Measurements from ENCODE around the gene CGB7.

CGB7 gene

GRCh38 chr19:49098795-49099194, 41.2 kb upstream of the CGB7 start:
- Histone ChIP-seq H3K4me2 (ENCODE audit: low read length) (no peak overlapping the region), H3K79me2 (ENCODE audit: control insufficient read depth, low read length) (peaks cover 46% of the 10 kb centered on the region), H4K20me1 (ENCODE audit: control insufficient read depth, insufficient read depth, low read depth, low read length) (peaks cover 17% of the 10 kb centered on the region; the same call in 1 of the 2 replicates), H3K4me3 (ENCODE audit: low read length) (no peak overlapping the region), H3K27me3 (ENCODE audit: control insufficient read depth, low read length) (no peaks in the 10 kb centered on the region), H3K4me1 (ENCODE audit: control insufficient read depth, low read length) (no peaks in the 10 kb centered on the region), H3K9me2 (replicated peaks; ENCODE audit: control insufficient read depth, low read length) (no peaks in the 10 kb centered on the region), H3K27ac (ENCODE audit: low read depth, low read length) (no peak overlapping the region), H3K9me3 (ENCODE audit: control insufficient read depth, insufficient read depth, low read length) (no peaks in the 10 kb centered on the region), H3K36me3 (ENCODE audit: control insufficient read depth, low read length) (peaks cover 92% of the 10 kb centered on the region), H3F3A (ENCODE audit: control insufficient read depth, insufficient read depth) (peaks cover 11% of the 10 kb centered on the region)
- TF ChIP-seq EZH2phosphoT487 (IDR thresholded peaks at IDR 0.05; ENCODE audit: borderline replicate concordance, low read length) (no peak), CTCF (IDR thresholded peaks at IDR 0.05; ENCODE audit: low read depth, low read length, poor library complexity, severe bottlenecking) (no peak)

GRCh38 chr19:49097453-49098288, 40.1 kb upstream of the CGB7 start:
- Histone ChIP-seq H3K27me3 (ENCODE audit: control insufficient read depth, low read length) (no peaks in the 10 kb centered on the region), H3K4me3 (ENCODE audit: low read length) (no peak overlapping the region), H3K27ac (ENCODE audit: low read depth, low read length) (no peak overlapping the region), H3F3A (ENCODE audit: control insufficient read depth, insufficient read depth) (peaks cover 11% of the 10 kb centered on the region), H3K9me2 (replicated peaks; ENCODE audit: control insufficient read depth, low read length) (no peaks in the 10 kb centered on the region), H3K4me1 (ENCODE audit: control insufficient read depth, low read length) (no peaks in the 10 kb centered on the region), H3K36me3 (ENCODE audit: control insufficient read depth, low read length) (peaks cover 90% of the 10 kb centered on the region), H3K79me2 (ENCODE audit: control insufficient read depth, low read length) (peaks cover 52% of the 10 kb centered on the region), H4K20me1 (ENCODE audit: control insufficient read depth, insufficient read depth, low read depth, low read length) (peaks cover 17% of the 10 kb centered on the region; the same call in 1 of the 2 replicates), H3K9me3 (ENCODE audit: control insufficient read depth, insufficient read depth, low read length) (no peaks in the 10 kb centered on the region), H3K4me2 (ENCODE audit: low read length) (no peak overlapping the region)
- TF ChIP-seq CTCF (IDR thresholded peaks at IDR 0.05; ENCODE audit: low read depth, low read length, poor library complexity, severe bottlenecking) = peak; percentile 100
- no peak for TF ChIP-seq EZH2phosphoT487 (IDR thresholded peaks at IDR 0.05; ENCODE audit: borderline replicate concordance, low read length)

GRCh38 chr19:49094505-49095482, 37.2 kb upstream of the CGB7 start:
- Histone ChIP-seq H3K36me3 (ENCODE audit: control insufficient read depth, low read length) (peaks cover 92% of the 10 kb centered on the region), H3K4me2 (ENCODE audit: low read length) (no peak overlapping the region), H3K79me2 (ENCODE audit: control insufficient read depth, low read length) (peaks cover 76% of the 10 kb centered on the region), H3K4me1 (ENCODE audit: control insufficient read depth, low read length) (no peaks in the 10 kb centered on the region), H3K4me3 (ENCODE audit: low read length) (no peak overlapping the region), H4K20me1 (ENCODE audit: control insufficient read depth, insufficient read depth, low read depth, low read length) (peaks cover 23% of the 10 kb centered on the region; the same call in 1 of the 2 replicates), H3K27ac (ENCODE audit: low read depth, low read length) (no peak overlapping the region), H3K9me3 (ENCODE audit: control insufficient read depth, insufficient read depth, low read length) (no peaks in the 10 kb centered on the region), H3K27me3 (ENCODE audit: control insufficient read depth, low read length) (no peaks in the 10 kb centered on the region), H3F3A (ENCODE audit: control insufficient read depth, insufficient read depth) (peaks cover 11% of the 10 kb centered on the region), H3K9me2 (replicated peaks; ENCODE audit: control insufficient read depth, low read length) (no peaks in the 10 kb centered on the region)
- no peak for TF ChIP-seq EZH2phosphoT487 (IDR thresholded peaks at IDR 0.05; ENCODE audit: borderline replicate concordance, low read length)
- TF ChIP-seq CTCF (IDR thresholded peaks at IDR 0.05; ENCODE audit: low read depth, low read length, poor library complexity, severe bottlenecking) = no peak

All from DOHH2 (cell line).